ENCODE data around the gene ANKDD1B.

DNA sequence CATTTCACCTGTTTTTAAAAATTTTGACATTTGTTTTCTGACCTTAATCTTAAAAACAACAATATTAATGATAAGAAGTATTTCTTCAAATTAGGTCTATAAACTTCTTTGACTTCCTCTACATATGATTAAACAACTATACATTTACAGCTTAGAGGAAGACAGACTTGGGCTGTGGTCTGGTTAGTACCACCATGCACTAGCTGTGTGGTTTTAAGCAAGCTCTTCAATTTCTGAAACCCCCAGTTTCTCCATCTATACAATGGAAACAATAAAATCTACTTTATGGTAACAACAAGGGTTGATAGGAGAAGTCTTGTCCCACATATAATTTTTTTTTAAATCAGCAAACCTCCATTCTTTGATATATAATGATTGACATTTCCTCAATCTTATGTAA is 15.7 kb downstream of the ANKDD1B start:
- TF ChIP-seq MAFK (IDR thresholded peaks at IDR 0.05; ENCODE audit: partially characterized antibody) (no peak), KDM1A (IDR thresholded peaks at IDR 0.05; ENCODE audit: low read depth) (no peak), CBX2 (IDR thresholded peaks at IDR 0.05; ENCODE audit: borderline replicate concordance, low read depth) (no peak), MYC (IDR thresholded peaks at IDR 0.05; ENCODE audit: borderline replicate concordance, low read length) (no peak), TP53 (CRISPR knock-in tag; IDR thresholded peaks at IDR 0.05) (no peak), BHLHE40 (IDR thresholded peaks at IDR 0.05; ENCODE audit: low read depth, low read length) (no peak), NFE2L2 (conservative IDR thresholded peaks at IDR 0.05; ENCODE audit: low read length) (no peak), SMC3 (IDR thresholded peaks at IDR 0.05) (no peak), CEBPB (IDR thresholded peaks at IDR 0.05) (no peak), HOXB13 (CRISPR knock-in tag; IDR thresholded peaks at IDR 0.05; ENCODE audit: low read depth) (no peak), HOXB5 (CRISPR knock-in tag; IDR thresholded peaks at IDR 0.05) (no peak)
- TF ChIP-seq, protein P1, sequence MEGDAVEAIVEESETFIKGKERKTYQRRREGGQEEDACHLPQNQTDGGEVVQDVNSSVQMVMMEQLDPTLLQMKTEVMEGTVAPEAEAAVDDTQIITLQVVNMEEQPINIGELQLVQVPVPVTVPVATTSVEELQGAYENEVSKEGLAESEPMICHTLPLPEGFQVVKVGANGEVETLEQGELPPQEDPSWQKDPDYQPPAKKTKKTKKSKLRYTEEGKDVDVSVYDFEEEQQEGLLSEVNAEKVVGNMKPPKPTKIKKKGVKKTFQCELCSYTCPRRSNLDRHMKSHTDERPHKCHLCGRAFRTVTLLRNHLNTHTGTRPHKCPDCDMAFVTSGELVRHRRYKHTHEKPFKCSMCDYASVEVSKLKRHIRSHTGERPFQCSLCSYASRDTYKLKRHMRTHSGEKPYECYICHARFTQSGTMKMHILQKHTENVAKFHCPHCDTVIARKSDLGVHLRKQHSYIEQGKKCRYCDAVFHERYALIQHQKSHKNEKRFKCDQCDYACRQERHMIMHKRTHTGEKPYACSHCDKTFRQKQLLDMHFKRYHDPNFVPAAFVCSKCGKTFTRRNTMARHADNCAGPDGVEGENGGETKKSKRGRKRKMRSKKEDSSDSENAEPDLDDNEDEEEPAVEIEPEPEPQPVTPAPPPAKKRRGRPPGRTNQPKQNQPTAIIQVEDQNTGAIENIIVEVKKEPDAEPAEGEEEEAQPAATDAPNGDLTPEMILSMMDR (IDR thresholded peaks at IDR 0.05), result no peak
- TF ChIP-seq, protein P2, sequence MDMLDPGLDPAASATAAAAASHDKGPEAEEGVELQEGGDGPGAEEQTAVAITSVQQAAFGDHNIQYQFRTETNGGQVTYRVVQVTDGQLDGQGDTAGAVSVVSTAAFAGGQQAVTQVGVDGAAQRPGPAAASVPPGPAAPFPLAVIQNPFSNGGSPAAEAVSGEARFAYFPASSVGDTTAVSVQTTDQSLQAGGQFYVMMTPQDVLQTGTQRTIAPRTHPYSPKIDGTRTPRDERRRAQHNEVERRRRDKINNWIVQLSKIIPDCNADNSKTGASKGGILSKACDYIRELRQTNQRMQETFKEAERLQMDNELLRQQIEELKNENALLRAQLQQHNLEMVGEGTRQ (IDR thresholded peaks at IDR 0.05), result no peak
